Fibroblast of skin of scalp (primary cell): Measurements from ENCODE around the gene WWP2.
"Not testable (repeated sequence)": the region's sequence is repeated elsewhere in the genome, so short reads cannot be mapped to it uniquely, and the experiment has no call there.

ENCODE experiments used
- DNase-seq: peaks from one replicate; pipeline ENCODE4 v3.0.0-alpha.2; 2013

The WWP2 gene

GRCh38 chr16:69831212-69832123 is 69.3 kb downstream of the WWP2 start:
- DNase-seq, result peak; percentile 29

- DNase-seq, result peak; percentile 66
Measured at GRCh38 chr16:69833357-69834282, 71.5 kb downstream of the WWP2 start.

GRCh38 chr16:69834807-69835466 is 72.8 kb downstream of the WWP2 start:
- DNase-seq, result no peak

DNA sequence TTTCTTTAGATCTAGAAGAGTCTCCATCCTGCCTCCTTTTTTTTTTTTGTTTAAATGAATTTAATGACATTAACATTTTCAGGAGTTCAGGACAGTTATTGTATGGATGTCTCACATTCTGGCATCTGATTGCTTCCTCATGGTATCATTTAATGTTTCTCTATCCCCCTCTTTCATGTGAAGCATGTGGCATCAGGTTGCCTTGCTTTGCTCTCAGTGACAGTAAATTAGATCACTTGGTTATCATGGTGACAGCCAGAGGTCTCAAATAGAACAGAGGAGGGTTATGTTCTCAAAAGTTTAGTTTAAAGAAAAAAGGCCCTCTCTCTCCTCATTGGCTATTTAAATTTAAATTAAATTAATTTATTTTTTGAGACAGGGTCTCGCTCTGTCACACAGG is 74.1 kb downstream of the WWP2 start:
- DNase-seq, result no peak

- DNase-seq, result no peak
Measured at GRCh38 chr16:69837380-69837779, 75.2 kb downstream of the WWP2 start.

- DNase-seq, result no peak
Measured at GRCh38 chr16:69838489-69838888, 76.4 kb downstream of the WWP2 start.

DNA sequence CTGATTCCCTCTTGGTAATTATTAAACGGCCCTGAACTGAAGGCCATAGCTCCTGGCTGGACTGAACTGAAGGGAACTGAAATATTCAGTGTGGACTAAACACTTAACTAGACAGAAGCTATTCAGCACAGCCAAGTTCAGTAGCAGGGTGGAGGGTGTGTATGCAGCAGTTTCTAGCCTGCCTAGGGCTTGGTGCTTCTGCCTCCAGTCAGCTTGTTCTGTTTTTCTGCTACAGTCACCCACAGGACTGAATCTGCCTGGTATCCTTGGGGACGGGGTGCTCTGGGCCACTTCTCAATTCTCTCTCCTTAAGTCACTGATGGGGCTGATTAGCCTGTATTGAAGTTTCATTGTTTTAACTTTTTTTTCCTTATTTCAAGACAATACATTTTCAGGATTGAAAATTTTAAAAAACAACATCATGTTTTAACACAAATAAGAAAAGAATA is 77.1 kb downstream of the WWP2 start:
- no peak for DNase-seq

DNA sequence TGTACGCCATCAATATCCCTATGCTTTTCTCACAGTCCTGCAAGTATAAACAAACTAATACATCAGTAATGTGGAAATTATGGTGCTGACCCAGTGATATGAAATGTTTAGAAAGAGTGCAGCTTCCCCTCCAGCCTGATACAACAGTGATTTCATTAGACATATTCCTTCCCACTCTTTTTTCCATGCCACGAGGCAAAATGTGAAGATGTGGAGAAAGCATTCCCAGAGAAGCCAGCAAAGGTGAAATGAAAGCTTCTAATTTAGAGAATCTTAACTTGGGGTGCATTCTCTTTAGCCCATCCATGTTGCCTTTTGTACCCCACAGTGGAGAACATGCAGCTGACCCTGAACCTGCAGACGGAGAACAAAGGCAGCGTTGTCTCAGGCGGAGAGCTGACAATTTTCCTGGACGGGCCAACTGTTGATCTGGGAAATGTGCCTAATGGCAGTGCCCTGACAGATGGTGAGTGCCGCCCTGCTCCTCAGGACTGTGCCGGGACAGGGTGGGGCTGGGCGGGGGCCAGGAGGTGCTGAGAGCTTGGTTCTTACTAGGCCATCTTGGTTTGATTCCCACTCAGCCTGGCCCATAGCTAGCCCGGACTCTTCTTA is 77.8 kb downstream of the WWP2 start:
- DNase-seq, result no peak

DNA sequence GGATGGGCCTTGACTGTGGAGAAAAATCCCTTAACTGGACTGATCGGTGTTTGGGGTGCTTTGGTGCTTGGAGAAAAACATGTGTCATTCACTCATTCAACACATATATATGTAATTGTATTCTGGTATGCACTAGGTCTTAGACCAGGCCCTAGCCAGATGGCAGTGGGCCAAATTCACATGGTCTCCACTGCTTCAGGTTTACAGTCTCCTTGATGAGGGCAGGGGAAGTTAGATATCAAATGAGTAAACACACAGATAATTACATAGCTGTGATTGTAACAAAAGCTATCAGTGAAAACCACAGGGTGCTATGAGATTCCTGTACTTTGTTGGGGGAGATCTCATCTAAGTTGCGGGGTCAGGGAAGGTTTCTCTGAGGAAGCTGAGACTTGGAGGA is 78.8 kb downstream of the WWP2 start:
- DNase-seq, result no peak

GRCh38 chr16:69844441-69844840 is 82.3 kb downstream of the WWP2 start:
- no peak for DNase-seq

- DNase-seq, result no peak
Measured at GRCh38 chr16:69845181-69845580, 83.0 kb downstream of the WWP2 start.

DNA sequence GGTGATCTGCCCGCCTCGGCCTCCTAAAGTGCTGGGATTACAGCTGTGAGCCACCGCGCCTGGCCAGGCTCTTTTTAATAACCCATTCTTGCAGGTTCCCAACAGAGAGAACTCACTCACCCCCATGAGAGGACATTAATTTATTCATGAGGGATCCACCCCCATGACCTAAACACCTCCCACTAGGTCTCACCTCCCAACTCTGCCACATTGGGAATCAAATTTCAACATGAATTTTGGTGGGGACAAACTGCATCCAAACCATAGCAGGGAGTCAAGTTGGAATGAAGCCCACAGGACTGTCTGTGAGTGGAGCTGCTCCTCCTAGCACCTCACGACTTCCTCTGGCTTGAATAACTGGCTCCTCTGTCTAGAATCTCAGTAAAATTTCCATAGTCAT is 85.5 kb downstream of the WWP2 start:
- DNase-seq, result no peak

- DNase-seq, result peak; percentile 93
Measured at GRCh38 chr16:69848637-69849545, 86.8 kb downstream of the WWP2 start.

DNA sequence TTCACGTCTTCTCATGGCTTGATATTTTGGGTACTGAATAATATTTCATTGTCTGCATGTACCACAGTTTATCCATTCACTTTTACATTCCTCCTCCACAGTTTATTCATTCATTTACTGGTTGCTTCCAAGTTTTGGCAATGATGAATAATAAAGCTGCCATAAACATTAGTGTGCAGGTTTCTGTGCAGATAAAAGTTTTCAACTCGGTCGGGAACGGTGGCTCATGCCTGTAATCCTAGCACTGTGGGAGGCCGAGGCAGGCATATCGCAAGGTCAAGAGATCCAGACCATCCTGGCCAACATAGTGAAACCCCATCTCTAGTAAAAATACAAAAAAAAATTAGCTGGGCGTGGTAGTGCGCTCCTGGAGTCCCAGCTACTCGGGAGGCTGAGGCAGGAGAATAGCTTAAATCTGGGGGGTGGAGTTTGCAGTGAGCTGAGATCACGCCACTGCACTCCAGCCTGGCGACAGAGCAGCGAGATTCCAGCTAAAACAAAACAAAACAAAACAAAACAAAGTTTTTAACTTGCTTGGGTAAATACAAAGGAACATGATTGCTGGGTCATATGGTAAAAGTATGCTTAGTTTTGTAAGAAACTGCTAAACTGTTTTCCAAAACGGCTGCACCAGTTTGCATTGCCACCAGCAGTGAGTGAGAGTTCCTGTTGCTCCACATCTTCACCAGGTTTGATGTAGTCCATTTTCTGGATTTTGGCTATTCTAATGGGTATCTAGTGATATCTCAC is 89.5 kb downstream of the WWP2 start:
- no peak for DNase-seq

DNA sequence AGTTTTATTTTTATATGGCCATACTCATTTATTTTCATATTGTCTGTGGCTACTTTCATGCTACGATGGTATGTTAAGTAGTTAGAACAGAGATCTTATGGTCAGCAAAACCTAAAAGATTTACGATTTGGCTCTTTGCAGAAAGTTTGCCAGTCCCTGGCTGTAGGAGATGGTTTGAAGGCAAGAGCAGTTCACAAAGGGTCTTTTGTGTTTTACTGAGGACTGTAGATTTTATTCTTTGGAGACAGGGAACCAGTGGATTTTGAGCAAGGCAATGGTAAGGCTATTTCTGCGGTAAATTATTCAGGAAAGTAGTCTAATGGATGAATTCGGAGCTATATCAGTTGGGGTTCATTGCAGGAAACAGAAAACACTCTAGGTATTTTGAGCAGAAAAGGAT is 90.7 kb downstream of the WWP2 start:
- DNase-seq, result no peak

- no peak for DNase-seq
Measured at GRCh38 chr16:69853481-69853880, 91.3 kb downstream of the WWP2 start.

GRCh38 chr16:69854776-69855175 is 92.6 kb downstream of the WWP2 start:
- DNase-seq, result not testable (repeated sequence)

DNA sequence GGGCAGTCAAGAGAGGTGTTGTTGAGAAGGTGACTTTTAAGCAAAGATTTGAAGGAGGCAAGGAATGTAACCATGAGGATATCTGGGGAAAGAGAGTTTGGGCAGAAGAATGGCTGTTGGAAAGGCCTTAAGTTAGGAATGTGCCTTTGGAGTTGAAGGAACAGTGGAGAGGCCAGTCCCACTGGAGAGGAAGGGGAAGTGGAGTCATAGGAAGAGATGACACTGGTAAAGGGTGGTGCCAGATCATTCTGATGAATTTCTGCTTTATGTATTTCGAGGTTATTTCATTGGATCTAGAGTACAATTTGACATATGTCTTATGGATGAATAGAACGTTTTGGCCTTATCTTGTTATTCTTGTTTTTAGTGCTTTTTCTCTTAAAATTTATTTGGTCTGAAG is 93.5 kb downstream of the WWP2 start:
- no peak for DNase-seq

DNA sequence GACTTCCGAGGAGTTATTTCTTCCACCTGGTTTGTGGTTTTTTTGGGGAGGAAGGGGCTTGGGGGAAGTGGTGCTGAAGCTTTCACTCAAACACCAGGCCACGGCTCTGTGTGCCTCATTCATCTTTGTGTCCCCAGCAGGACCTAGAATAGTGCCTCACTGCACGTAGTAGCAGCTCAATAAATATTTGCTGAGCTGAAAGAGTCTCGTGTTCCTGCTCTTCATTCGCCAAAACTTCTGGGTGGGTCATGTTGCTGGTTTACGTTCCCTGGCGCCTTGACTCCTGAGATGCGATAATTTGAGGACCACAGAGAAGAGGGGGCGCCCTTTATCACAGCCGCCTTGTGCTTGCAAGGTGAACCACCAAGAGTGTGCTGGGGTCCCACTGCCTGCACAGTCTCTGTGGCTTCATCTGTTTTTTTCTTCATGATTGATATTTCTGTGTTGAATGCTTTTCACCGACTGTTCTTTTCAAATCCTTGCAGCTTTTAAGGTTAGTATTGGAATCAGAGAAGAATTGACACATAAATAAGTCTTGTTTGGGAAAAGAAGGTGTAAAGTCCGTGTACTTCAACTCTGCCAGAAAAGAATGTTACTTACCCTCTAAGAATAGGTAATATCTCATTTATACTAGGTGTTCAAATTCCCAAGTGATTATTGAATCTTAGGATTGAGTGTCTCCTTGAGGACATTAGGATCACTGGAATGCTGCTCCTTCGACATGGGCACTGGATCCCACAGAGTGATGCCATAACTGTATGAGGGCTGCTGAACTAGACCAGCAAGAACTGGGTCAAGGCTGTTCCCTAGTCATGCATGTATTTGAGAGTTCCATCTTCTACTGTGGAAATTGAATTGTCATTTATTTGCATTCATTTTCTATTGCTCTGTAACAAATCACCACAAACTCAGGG is 96.3 kb downstream of the WWP2 start:
- no peak for DNase-seq
